ENCODE data around the gene SERPINE1. TPM values are rescaled to one million over a fixed set of nuclear protein-coding genes. Genes with fewer than 3 reads are reported as not detected.
"Not testable (repeated sequence)": the region's sequence is repeated elsewhere in the genome, so short reads cannot be mapped to it uniquely, and the experiment has no call there.

Gene SERPINE1
- total RNA-seq, 1 donor from 2014 or later = 4.3 TPM

DNA sequence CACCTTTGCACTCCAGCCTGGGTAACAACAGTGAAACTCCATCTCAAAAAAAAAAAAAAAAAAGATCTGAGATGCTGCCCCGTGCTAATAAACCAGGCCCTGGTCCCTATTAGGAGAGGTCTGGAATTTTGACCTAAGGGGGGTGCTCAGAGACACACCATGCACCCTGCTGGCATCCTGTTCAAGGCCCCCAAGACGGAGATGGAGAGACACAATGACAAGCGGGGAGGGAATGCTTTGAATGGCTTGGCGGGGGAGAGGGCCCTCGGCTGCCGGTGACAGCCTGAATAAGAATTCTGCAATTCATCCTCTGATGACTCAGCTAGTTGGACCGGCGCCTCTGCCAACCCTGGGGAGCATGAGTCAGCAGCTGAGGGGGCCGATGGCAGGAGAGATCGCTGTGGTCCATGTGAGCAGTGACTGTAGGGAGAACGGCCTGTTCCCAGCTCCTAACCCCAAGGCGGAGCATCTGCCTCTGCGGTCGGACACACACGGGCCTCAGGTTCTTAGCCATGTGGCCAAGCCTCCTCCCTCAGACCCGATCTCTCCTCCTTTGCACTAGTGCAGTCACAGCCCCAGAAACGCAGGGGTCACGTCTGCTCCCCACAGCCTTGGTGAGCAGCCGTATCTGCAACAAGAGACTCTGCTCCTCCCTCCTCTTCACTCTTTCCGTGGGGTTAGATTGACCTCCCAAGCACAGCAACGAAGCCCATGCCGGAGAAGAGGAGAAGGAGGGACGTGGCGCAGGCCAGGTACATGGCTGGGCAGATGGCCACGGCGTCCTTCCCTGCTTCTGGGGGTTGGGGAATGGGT is 26.7 kb upstream of the SERPINE1 start:
- peak; percentile 91 for DNase-seq
- intact Hi-C loops (cut with micrococcal nuclease) = loop anchor here (5.0 kb wide), 1 partner anchor 37 kb away; no protein-coding TSS in a partner anchor
- H3K9me3 ChIP-seq (replicated peaks) = no peaks in the 10 kb centered on the region
- H3K36me3 ChIP-seq = no peaks in the 10 kb centered on the region
- TF ChIP-seq CTCF (IDR thresholded peaks at IDR 0.05; ENCODE audit: borderline replicate concordance) = no peak
- peak overlapping the region; percentile 23 for H3K4me3 ChIP-seq
- peak overlapping the region; percentile 67 for H3K27ac ChIP-seq (replicated peaks)
- no peaks in the 10 kb centered on the region for H3K27me3 ChIP-seq (ENCODE audit: low read depth)
- H3K4me1 ChIP-seq = peaks cover 31% of the 10 kb centered on the region

DNA sequence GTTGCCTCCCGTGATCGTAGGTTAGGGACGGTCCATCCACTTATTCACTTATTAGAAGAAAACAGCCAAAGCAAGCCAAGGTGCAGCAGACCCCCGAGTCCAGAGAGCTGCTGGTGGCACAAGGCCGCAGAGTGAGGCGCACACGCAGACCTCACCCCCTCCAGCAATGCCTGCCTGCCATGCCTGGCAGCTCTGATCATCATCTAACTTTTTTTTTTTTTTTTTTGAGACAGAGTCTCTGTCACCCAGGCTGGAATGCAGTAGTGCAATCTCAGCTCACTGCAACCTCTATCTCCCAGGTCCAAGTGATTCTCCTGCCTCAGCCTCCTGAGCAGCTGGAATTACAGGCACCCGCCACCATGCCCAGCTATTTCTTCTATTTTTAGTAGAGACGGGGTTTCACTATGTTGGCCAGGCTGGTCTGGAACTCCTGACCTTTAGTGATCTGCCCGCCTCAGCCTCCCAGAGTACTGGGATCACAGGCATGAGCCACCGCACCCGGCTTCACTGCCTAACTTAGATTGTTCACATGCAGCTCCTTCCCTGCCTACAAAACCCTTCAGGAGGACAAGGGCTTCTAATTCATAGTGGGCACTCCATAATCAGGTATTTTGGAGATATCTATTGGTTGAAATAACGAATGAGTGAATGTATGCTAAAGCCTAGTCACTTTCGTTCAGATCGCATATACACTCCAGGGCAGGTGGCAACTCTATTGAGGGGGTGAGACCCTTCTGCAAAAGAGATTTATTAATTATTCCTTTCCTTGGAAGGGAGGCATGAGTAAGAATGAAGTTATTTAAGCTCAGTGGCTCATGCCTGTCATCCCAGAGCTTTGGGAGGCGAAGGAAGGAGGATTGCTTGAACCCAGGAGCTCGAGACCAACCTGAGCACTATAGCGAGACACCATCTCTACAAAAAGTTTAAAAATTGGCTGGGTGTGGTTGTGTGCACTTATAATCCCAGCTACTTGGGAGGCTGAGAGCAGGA is 25.8 kb upstream of the SERPINE1 start:
- no peak overlapping the region for H3K4me3 ChIP-seq
- H3K4me1 ChIP-seq = peaks cover 31% of the 10 kb centered on the region
- H3K27me3 ChIP-seq (ENCODE audit: low read depth) = no peaks in the 10 kb centered on the region
- peak overlapping the region; percentile 67 for H3K27ac ChIP-seq (replicated peaks)
- no peaks in the 10 kb centered on the region for H3K9me3 ChIP-seq (replicated peaks)
- intact Hi-C loops (cut with micrococcal nuclease) = no loop called here
- no peak for DNase-seq
- no peaks in the 10 kb centered on the region for H3K36me3 ChIP-seq
- TF ChIP-seq CTCF (IDR thresholded peaks at IDR 0.05; ENCODE audit: borderline replicate concordance) = no peak

GRCh38 chr7:101102026-101102425 is 24.9 kb upstream of the SERPINE1 start:
- H3K4me1 ChIP-seq = peaks cover 31% of the 10 kb centered on the region
- H3K4me3 ChIP-seq = no peak overlapping the region
- H3K9me3 ChIP-seq (replicated peaks) = no peaks in the 10 kb centered on the region
- intact Hi-C loops (cut with micrococcal nuclease) = no loop called here
- no peaks in the 10 kb centered on the region for H3K36me3 ChIP-seq
- TF ChIP-seq CTCF (IDR thresholded peaks at IDR 0.05; ENCODE audit: borderline replicate concordance) = no peak
- H3K27ac ChIP-seq (replicated peaks) = no peak overlapping the region
- DNase-seq = no peak
- no peaks in the 10 kb centered on the region for H3K27me3 ChIP-seq (ENCODE audit: low read depth)

GRCh38 chr7:101103701-101104100 is 23.2 kb upstream of the SERPINE1 start:
- not testable (repeated sequence) for H3K27ac ChIP-seq (replicated peaks); DNase-seq

DNA sequence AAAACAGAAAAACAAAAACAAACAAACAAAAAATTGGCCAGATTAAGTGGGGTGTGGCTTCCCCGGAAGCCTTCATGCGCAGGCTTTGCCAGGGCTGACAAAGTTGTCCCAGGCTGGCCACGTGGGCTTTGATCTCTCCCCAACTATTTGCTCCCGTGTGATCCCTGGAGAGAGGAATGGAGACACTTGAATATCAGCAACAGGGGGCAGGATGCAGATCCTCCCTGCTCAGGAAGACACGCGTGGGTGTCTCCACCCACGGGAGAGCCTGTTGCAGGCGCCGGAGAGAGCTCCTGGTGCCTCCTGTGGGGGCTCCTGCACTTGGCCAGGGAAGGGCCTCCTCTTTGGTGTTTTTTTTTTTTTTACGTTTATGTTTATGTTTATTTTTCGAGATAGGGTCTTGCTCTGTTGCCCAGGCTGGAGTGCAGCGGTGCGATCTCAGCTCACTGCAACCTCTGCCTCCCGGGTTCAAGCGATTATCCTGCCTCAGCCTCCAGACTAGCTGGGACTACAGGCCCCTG is 22.7 kb upstream of the SERPINE1 start:
- DNase-seq = no peak
- TF ChIP-seq CTCF (IDR thresholded peaks at IDR 0.05; ENCODE audit: borderline replicate concordance) = no peak
- no peaks in the 10 kb centered on the region for H3K9me3 ChIP-seq (replicated peaks)
- no peak overlapping the region for H3K4me3 ChIP-seq
- no peaks in the 10 kb centered on the region for H3K27me3 ChIP-seq (ENCODE audit: low read depth)
- H3K27ac ChIP-seq (replicated peaks) = peak overlapping the region; percentile 8
- H3K4me1 ChIP-seq = peaks cover 45% of the 10 kb centered on the region
- H3K36me3 ChIP-seq = no peaks in the 10 kb centered on the region
- intact Hi-C loops (cut with micrococcal nuclease) = no loop called here

More at GRCh38 chr7:101103701-101104100, 23.2 kb upstream of the SERPINE1 start:
- intact Hi-C loops (cut with micrococcal nuclease); H3K36me3 ChIP-seq; H3K9me3 ChIP-seq (replicated peaks); H3K4me3 ChIP-seq; H3K27me3 ChIP-seq (ENCODE audit: low read depth): not testable (repeated sequence)
- peaks cover 44% of the 10 kb centered on the region for H3K4me1 ChIP-seq
